HG02885 (cell line): Measurements from ENCODE around the gene ACKR3.

Experiments
- ATAC-seq: cut with Tn5 transposase; IDR thresholded peaks from one replicate; pipeline ENCODE4 v1.9.1; 2021; ENCODE audit warnings: mild to moderate bottlenecking; ENCODE audit not compliant: unreplicated experiment, poor library complexity

ACKR3 gene

GRCh38 chr2:236625156-236625690 lies 55.6 kb downstream of the ACKR3 start:
- no peak for ATAC-seq

- no peak for ATAC-seq
Measured at GRCh38 chr2:236626391-236627150, 56.9 kb downstream of the ACKR3 start.

GRCh38 chr2:236627193-236627592 lies 57.6 kb downstream of the ACKR3 start:
- no peak for ATAC-seq

- ATAC-seq = no peak
Measured at GRCh38 chr2:236627841-236628240, 58.2 kb downstream of the ACKR3 start.

GRCh38 chr2:236628256-236628901 lies 58.8 kb downstream of the ACKR3 start:
- no peak for ATAC-seq

- no peak for ATAC-seq
Measured at GRCh38 chr2:236628981-236629605, 59.5 kb downstream of the ACKR3 start.

- no peak for ATAC-seq
Measured at GRCh38 chr2:236629961-236630872, 60.6 kb downstream of the ACKR3 start.

GRCh38 chr2:236631281-236631855 lies 61.7 kb downstream of the ACKR3 start:
- ATAC-seq = no peak

- ATAC-seq = no peak
Measured at GRCh38 chr2:236631856-236632291, 62.2 kb downstream of the ACKR3 start.
